RWPE2 (cell line): ENCODE data around the gene GRIK2.
"Not testable (repeated sequence)": the region's sequence is repeated elsewhere in the genome, so short reads cannot be mapped to it uniquely, and the experiment has no call there.

Experiments
- ATAC-seq: fragments of 200-7000 bp; cut with Tn5 transposase; 3 replicates; pipeline ENCODE4 v1.9.1; 2021; ENCODE audit warnings: low read depth
- DNase-seq: peaks from one replicate; pipeline ENCODE4 v3.0.0-alpha.2; 2020; ENCODE audit warnings: low spot score
- H3K27ac ChIP-seq: fragments of 450-650 bp; 2 replicates; pipeline ENCODE4 v1.5.1; 2017; ENCODE audit warnings: mild to moderate bottlenecking; ENCODE audit not compliant: poor library complexity, severe bottlenecking
- H3K27me3 ChIP-seq: fragments of 250-450 bp; sonication (Bioruptor Pico); 2 replicates; pipeline ENCODE4 v1.5.1; 2021; ENCODE audit warnings: mild to moderate bottlenecking, moderate library complexity; ENCODE audit not compliant: insufficient read depth, poor library complexity, severe bottlenecking
- H3K36me3 ChIP-seq: fragments of 250-450 bp; sonication (Bioruptor Pico); 2 replicates; pipeline ENCODE4 v1.5.1; 2020; ENCODE audit warnings: low read depth, mild to moderate bottlenecking, moderate library complexity
- H3K4me1 ChIP-seq: fragments of 250-450 bp; sonication (Bioruptor Pico); 2 replicates; pipeline ENCODE4 v1.5.1; 2021; ENCODE audit warnings: mild to moderate bottlenecking, moderate library complexity; ENCODE audit not compliant: insufficient read depth, poor library complexity, severe bottlenecking
- H3K4me3 ChIP-seq: fragments of 250-450 bp; sonication (Bioruptor Pico); 2 replicates; pipeline ENCODE4 v1.5.1; 2021; ENCODE audit warnings: mild to moderate bottlenecking, moderate library complexity; ENCODE audit not compliant: severe bottlenecking
- H3K9me3 ChIP-seq: fragments of 250-450 bp; sonication (Bioruptor Pico); 2 replicates; pipeline ENCODE4 v1.5.1; 2021; ENCODE audit warnings: mild to moderate bottlenecking, moderate library complexity; ENCODE audit not compliant: severe bottlenecking
- TF ChIP-seq, protein P1 (sequence below): fragments of 450-650 bp; IDR thresholded peaks from one replicate; pipeline ENCODE4 v1.5.1; 2017; ENCODE audit warnings: mild to moderate bottlenecking, moderate library complexity; ENCODE audit not compliant: poor library complexity, severe bottlenecking

Gene GRIK2

DNA sequence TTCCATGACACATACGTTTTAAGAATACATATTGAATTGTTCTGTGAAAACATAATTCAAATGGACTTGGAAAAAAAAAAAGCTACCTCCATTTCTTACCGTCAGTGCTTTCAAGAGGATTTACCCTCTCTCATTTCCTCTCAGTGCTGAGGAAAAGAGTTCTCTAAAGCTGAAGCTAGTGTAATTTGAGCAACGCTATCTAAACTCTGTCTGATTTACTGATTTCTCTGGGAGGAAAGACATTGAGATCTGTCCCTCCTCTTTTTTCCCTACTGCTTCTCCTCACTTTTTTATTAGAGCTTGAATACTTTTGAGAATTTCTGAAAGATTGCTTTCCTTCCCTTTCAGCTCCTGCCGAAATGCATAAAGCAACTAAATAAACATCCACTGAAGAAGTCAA lies 41.2 kb upstream of the GRIK2 start:
- DNase-seq, result no peak
- no peaks in the 10 kb centered on the region for H3K4me1 ChIP-seq
- no peaks in the 10 kb centered on the region for H3K36me3 ChIP-seq
- no peaks in the 10 kb centered on the region for H3K9me3 ChIP-seq
- TF ChIP-seq, protein P1, sequence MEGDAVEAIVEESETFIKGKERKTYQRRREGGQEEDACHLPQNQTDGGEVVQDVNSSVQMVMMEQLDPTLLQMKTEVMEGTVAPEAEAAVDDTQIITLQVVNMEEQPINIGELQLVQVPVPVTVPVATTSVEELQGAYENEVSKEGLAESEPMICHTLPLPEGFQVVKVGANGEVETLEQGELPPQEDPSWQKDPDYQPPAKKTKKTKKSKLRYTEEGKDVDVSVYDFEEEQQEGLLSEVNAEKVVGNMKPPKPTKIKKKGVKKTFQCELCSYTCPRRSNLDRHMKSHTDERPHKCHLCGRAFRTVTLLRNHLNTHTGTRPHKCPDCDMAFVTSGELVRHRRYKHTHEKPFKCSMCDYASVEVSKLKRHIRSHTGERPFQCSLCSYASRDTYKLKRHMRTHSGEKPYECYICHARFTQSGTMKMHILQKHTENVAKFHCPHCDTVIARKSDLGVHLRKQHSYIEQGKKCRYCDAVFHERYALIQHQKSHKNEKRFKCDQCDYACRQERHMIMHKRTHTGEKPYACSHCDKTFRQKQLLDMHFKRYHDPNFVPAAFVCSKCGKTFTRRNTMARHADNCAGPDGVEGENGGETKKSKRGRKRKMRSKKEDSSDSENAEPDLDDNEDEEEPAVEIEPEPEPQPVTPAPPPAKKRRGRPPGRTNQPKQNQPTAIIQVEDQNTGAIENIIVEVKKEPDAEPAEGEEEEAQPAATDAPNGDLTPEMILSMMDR, result no peak
- H3K27me3 ChIP-seq, result no peaks in the 10 kb centered on the region
- no peak overlapping the region for H3K4me3 ChIP-seq
- ATAC-seq, result no peak
- H3K27ac ChIP-seq, result no peak overlapping the region

DNA sequence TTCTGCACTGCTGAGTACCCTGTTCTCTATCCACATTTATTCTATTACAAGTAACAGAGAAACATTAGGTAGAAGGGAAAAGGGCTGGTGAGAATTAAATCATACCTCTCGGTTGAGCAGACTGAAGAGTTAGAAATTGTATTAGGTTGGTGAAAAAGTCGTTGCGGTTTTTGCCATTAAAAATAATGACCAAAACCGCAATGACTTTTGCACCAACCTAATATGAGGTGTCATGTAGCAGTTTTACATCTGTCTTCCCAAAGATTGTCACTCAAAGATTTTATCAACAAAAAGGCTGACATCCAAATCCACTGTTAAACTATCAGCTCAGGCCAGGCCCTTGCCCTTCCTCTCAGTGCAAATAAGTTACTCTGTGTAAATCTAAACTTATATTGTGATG lies 28.3 kb upstream of the GRIK2 start:
- H3K4me1 ChIP-seq, result peaks cover 5% of the 10 kb centered on the region
- no peaks in the 10 kb centered on the region for H3K9me3 ChIP-seq
- H3K36me3 ChIP-seq, result no peaks in the 10 kb centered on the region
- no peak overlapping the region for H3K27ac ChIP-seq
- TF ChIP-seq, protein P1, result no peak
- ATAC-seq (no peak), DNase-seq (no peak)
- H3K4me3 ChIP-seq, result no peak overlapping the region
- peaks cover 3% of the 10 kb centered on the region for H3K27me3 ChIP-seq

DNA sequence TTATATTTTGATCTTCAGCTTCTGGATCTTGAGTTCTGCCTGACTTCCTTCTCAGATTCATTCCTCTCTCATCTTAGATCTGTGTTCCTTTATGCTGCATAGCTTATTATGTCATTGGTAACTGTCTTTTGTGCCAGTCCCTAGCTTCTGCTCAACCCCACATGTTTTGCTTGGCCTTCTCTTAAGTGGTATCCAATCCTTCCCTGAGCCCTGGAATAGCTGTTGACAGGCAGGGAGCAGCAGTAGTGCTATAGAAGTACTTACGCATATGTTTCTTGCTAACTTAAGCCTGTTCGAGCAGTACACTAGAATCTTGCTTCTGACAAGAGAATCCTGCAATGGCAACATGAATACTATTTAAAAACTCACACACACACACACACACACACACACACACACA lies 13.6 kb upstream of the GRIK2 start:
- no peak for DNase-seq
- Histone ChIP-seq H3K27ac (no peak overlapping the region), H3K4me3 (no peak overlapping the region), H3K4me1 (no peaks in the 10 kb centered on the region), H3K36me3 (no peaks in the 10 kb centered on the region), H3K27me3 (no peaks in the 10 kb centered on the region), H3K9me3 (no peaks in the 10 kb centered on the region)
- TF ChIP-seq, protein P1, result no peak
- no peak for ATAC-seq

DNA sequence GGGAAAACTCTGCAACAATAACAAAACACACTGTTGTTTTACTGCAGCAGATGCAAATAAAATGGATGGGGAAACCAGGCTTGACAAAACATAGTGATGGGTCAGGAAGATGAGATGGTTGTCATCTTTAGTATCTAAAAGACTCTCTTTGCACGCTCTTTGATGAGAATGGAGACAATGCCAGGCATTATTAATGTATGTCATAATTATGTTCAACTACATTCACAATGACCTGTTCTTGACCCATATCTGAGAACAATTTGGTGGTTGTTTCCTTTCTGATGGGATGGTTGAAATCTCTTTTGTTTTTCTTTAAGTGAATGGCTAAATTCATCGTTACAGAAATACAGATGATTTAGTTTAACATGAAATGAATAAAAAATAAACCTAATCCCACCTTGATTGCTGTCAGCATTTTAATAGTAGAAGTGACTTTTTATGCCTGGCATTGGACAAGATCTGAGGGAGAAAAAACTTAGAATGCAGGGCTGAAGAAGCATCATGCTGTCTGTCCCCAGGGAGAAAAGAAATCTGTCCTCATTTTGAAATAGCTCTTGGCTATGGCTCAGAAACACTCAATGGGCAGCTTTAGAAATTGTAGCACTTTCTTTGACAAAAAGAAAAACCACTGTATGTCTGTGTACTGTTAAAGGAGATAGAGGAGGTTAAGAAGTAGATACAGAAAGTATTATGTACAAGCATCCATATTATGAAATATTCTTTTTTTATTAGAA lies 12.4 kb upstream of the GRIK2 start:
- Histone ChIP-seq H3K9me3 (no peaks in the 10 kb centered on the region), H3K27ac (no peak overlapping the region), H3K4me1 (no peaks in the 10 kb centered on the region), H3K27me3 (no peaks in the 10 kb centered on the region), H3K4me3 (no peak overlapping the region), H3K36me3 (no peaks in the 10 kb centered on the region)
- TF ChIP-seq, protein P1, result no peak
- ATAC-seq, result no peak
- DNase-seq, result no peak

DNA sequence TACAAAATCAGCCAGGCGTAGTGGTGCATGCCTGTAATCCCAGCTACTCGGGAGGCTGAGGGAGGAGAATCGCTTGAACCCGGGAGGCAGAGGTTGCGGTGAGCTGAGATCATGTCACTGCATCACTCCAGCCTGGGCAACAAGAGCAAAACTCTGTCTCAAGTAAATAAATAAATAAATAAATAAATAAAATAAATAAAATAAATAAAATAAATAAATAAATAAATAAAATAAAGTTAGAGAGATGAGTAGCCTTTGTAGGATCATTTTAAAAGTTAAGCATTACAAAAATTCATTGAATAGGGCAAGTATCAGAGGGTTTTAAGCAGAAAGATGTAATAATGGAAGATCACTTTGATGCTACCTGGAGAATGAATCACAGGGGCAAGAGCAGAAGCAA lies 9.8 kb upstream of the GRIK2 start:
- not testable (repeated sequence) for DNase-seq, H3K36me3 ChIP-seq, H3K9me3 ChIP-seq, H3K27me3 ChIP-seq, H3K27ac ChIP-seq, ATAC-seq, H3K4me3 ChIP-seq, H3K4me1 ChIP-seq
